Smooth muscle cell (in vitro differentiated cells): ENCODE measurements around the gene MTF1. TPM values are rescaled to one million over a fixed set of nuclear protein-coding genes. Genes with fewer than 3 reads are reported as not detected.

Experiments
- DNase-seq: peaks from one replicate; lab custom pipeline; 2025; ENCODE audit not compliant: unreplicated experiment; lab: John Stamatoyannopoulos, UW
- H2AFZ ChIP-seq: fragments of 200-600 bp; sonication (generic); 2 replicates; pipeline ENCODE4 v1.6.0; 2016; ENCODE audit warnings: antibody characterized with exemption, low read depth, mild to moderate bottlenecking
- H3F3A ChIP-seq: fragments of 200-600 bp; sonication (generic); 2 replicates; pipeline ENCODE4 v1.6.0; 2017; ENCODE audit warnings: antibody characterized with exemption, low read depth
- H3K27ac ChIP-seq: fragments of 200-600 bp; sonication (generic); 2 replicates; pipeline ENCODE4 v1.5.1; 2016; ENCODE audit warnings: low read depth, mild to moderate bottlenecking
- H3K27me3 ChIP-seq: fragments of 200-600 bp; sonication (generic); 2 replicates; pipeline ENCODE4 v1.6.1; 2016; ENCODE audit warnings: low read depth, mild to moderate bottlenecking
- H3K36me3 ChIP-seq: fragments of 200-600 bp; sonication (generic); 2 replicates; pipeline ENCODE4 v1.5.1; 2016; ENCODE audit warnings: low read depth
- H3K4me1 ChIP-seq: fragments of 200-600 bp; sonication (generic); 2 replicates; pipeline ENCODE4 v1.5.1; 2016; ENCODE audit warnings: low read depth
- H3K4me2 ChIP-seq: fragments of 200-600 bp; sonication (generic); 2 replicates; pipeline ENCODE4 v1.6.0; 2016; ENCODE audit warnings: mild to moderate bottlenecking
- H3K4me3 ChIP-seq: fragments of 200-600 bp; sonication (generic); 2 replicates; pipeline ENCODE4 v1.5.1; 2016; ENCODE audit warnings: mild to moderate bottlenecking
- H3K79me2 ChIP-seq: fragments of 200-600 bp; sonication (generic); 2 replicates; pipeline ENCODE4 v1.6.0; 2016; ENCODE audit warnings: low read depth, mild to moderate bottlenecking
- H3K9ac ChIP-seq: fragments of 200-600 bp; sonication (generic); 2 replicates; pipeline ENCODE4 v1.6.0; 2016; ENCODE audit warnings: low read depth
- H3K9me3 ChIP-seq: fragments of 200-600 bp; sonication (generic); replicated peaks from 2 replicates; pipeline ENCODE4 v1.5.1; 2016; ENCODE audit warnings: low read depth
- H4K20me1 ChIP-seq: fragments of 200-600 bp; sonication (generic); 2 replicates; pipeline ENCODE4 v1.6.0; 2016; ENCODE audit warnings: low read depth
- CTCF ChIP-seq: fragments of 200-600 bp; sonication (generic); IDR thresholded peaks from 2 replicates; pipeline ENCODE4 v1.5.1; 2017; ENCODE audit warnings: borderline replicate concordance, mild to moderate bottlenecking, antibody characterized with exemption; ENCODE audit not compliant: insufficient read depth, poor library complexity, severe bottlenecking
- WGBS: methylation state at CpG from one replicate; pipeline ENCODE4 v1.1.7; 2016; ENCODE audit warnings: low lambda C conversion rate; 5-methylcytosine and 5-hydroxymethylcytosine counted together
- polyA plus RNA-seq: library from polyadenylated mRNA; unstranded; fragments of >200 nt; fragmentation: Nextera tagmentation; extraction: Ambion mirVana; gene quantifications from 2 replicates; pipeline ENCODE4 v1.2.1, GENCODE V29; 2016
- small RNA-seq: library from RNA; depleted of rRNA; stranded (forward); fragments of <200 nt; gene quantifications from one replicate; pipeline ENCODE3, GENCODE V24; 2014
- total RNA-seq: library from RNA; depleted of rRNA; stranded (reverse); fragments of >200 nt; gene quantifications from 2 replicates; pipeline ENCODE4 v1.2.3, GENCODE V29; 2014

The MTF1 gene
- total and polyA plus RNA-seq, 2 experiments from 2014 or later = 6.8 to 25.9 TPM

GRCh38 chr1:37761416-37762095 lies 97.8 kb downstream of the MTF1 start:
- Histone ChIP-seq H3K27me3 (peaks cover 91% of the 10 kb centered on the region), H3K9ac (no peak overlapping the region), H3K4me2 (no peak overlapping the region), H4K20me1 (no peaks in the 10 kb centered on the region), H2AFZ (no peak overlapping the region), H3K36me3 (no peaks in the 10 kb centered on the region), H3K4me1 (no peaks in the 10 kb centered on the region), H3K9me3 (no peaks in the 10 kb centered on the region), H3F3A (no peaks in the 10 kb centered on the region), H3K4me3 (no peak overlapping the region), H3K27ac (no peak overlapping the region), H3K79me2 (no peaks in the 10 kb centered on the region)
- TF ChIP-seq CTCF = no peak
- DNase-seq = no peak
- 85% methylated on average over 64 of the region's 68 CpGs for WGBS

Small RNA genes lying within 50 kb of the gene (small RNA-seq; reads per million reads assigned to genes)
- gene RF00092 = not detected
- gene RNU6-584P = not detected

Other genes with a start within 250 kb of the MTF1 start
- gene RSPO1, start 224.7 kb downstream of the MTF1 start, total RNA-seq = not detected in 2 replicates
- not detected in 2 replicates for gene RSPO1, start 224.7 kb downstream of the MTF1 start, polyA plus RNA-seq
- 2.4 and 5.4 TPM in 2 replicates for gene CDCA8, start 167.1 kb downstream of the MTF1 start, total RNA-seq
- gene CDCA8, start 167.1 kb downstream of the MTF1 start, polyA plus RNA-seq = 9.9 and 12.4 TPM in 2 replicates
- gene EPHA10, start 94.5 kb downstream of the MTF1 start, total RNA-seq = not detected in 2 replicates
- not detected in 2 replicates for gene EPHA10, start 94.5 kb downstream of the MTF1 start, polyA plus RNA-seq
- 0.13 TPM in 1 of 2 replicates, not detected in the other for gene MANEAL, start 65.7 kb downstream of the MTF1 start, total RNA-seq
- 0.61 and 0.67 TPM in 2 replicates for gene MANEAL, start 65.7 kb downstream of the MTF1 start, polyA plus RNA-seq
- gene C1orf122, start 51.8 kb downstream of the MTF1 start, total RNA-seq = 56.4 and 57.8 TPM in 2 replicates
- 140 and 143 TPM in 2 replicates for gene C1orf122, start 51.8 kb downstream of the MTF1 start, polyA plus RNA-seq
- gene YRDC, start 51.4 kb downstream of the MTF1 start, total RNA-seq = 29.6 and 39.9 TPM in 2 replicates
- 46.0 and 46.4 TPM in 2 replicates for gene YRDC, start 51.4 kb downstream of the MTF1 start, polyA plus RNA-seq
- gene INPP5B, start 87.5 kb upstream of the MTF1 start, total RNA-seq = 11.0 and 12.0 TPM in 2 replicates
- gene INPP5B, start 87.5 kb upstream of the MTF1 start, polyA plus RNA-seq = 5.8 and 6.7 TPM in 2 replicates
- 74.9 and 79.6 TPM in 2 replicates for gene SF3A3, start 130.4 kb upstream of the MTF1 start, total RNA-seq
- gene SF3A3, start 130.4 kb upstream of the MTF1 start, polyA plus RNA-seq = 50.8 and 54.0 TPM in 2 replicates
- gene FHL3, start 145.9 kb upstream of the MTF1 start, total RNA-seq = 29.5 and 32.0 TPM in 2 replicates
- gene FHL3, start 145.9 kb upstream of the MTF1 start, polyA plus RNA-seq = 67.1 and 70.2 TPM in 2 replicates
- 72.4 and 73.5 TPM in 2 replicates for gene UTP11, start 153.1 kb upstream of the MTF1 start, total RNA-seq
- 43.7 and 44.4 TPM in 2 replicates for gene UTP11, start 153.1 kb upstream of the MTF1 start, polyA plus RNA-seq
- gene POU3F1, start 187.2 kb upstream of the MTF1 start, total RNA-seq = not detected in 2 replicates
- 0.55 and 1.4 TPM in 2 replicates for gene POU3F1, start 187.2 kb upstream of the MTF1 start, polyA plus RNA-seq